Uterus (tissue), 2 donors: ENCODE data around the gene TBC1D5.

Experiments used
- CTCF ChIP-seq, 4 experiments: fragments of 200-600 bp in 2 of 4; fragments of 450-650 bp in 2 of 4; sonication (generic) in 2 of 4; IDR thresholded peaks; one replicate each; pipeline ENCODE4 v1.5.1; 2016 to 2019; ENCODE audit warnings: antibody characterized with exemption in 4 of 4, mild to moderate bottlenecking in 2 of 4, moderate library complexity in 1 of 4
- POLR2A ChIP-seq, 2 donors: fragments of 450-650 bp; IDR thresholded peaks; one replicate each; pipeline ENCODE4 v1.6.1; 2016; ENCODE audit warnings: antibody characterized with exemption in 2 of 2, mild to moderate bottlenecking in 1 of 2, moderate library complexity in 1 of 2

- TF ChIP-seq POLR2A (IDR thresholded peaks at IDR 0.05): no peak
- TF ChIP-seq CTCF (IDR thresholded peaks at IDR 0.05): no peak
These were observed 601.5 kb downstream of the TBC1D5 start for GRCh38 chr3:17140670-17141505.
